ENCODE measurements around the gene KRT34. TPM values are rescaled to one million over a fixed set of nuclear protein-coding genes. Genes with fewer than 3 reads are reported as not detected.
A peak's percentile ranks its signal among the peaks of the same experiment; 100 is the strongest.
"Not testable (repeated sequence)": the region's sequence is repeated elsewhere in the genome, so short reads cannot be mapped to it uniquely, and the experiment has no call there.

The KRT34 gene
- total RNA-seq, 1 experiment from 2014 or later, result 0.08 TPM

- DNase-seq, result no peak
- H3K9me3 ChIP-seq (replicated peaks), result no peaks in the 10 kb centered on the region
- no peaks in the 10 kb centered on the region for H3K27me3 ChIP-seq
- H3K36me3 ChIP-seq, result no peaks in the 10 kb centered on the region
- H3K4me3 ChIP-seq, result no peak overlapping the region
- no peaks in the 10 kb centered on the region for H3K4me1 ChIP-seq
- H3K27ac ChIP-seq, result no peak overlapping the region
These were observed 21.7 kb downstream of the KRT34 start for GRCh38 chr17:41360296-41360995.

GRCh38 chr17:41354536-41354935, 27.6 kb downstream of the KRT34 start:
- Histone ChIP-seq H3K4me3 (no peak overlapping the region), H3K36me3 (no peaks in the 10 kb centered on the region), H3K27ac (no peak overlapping the region), H3K27me3 (no peaks in the 10 kb centered on the region), H3K9me3 (replicated peaks) (no peaks in the 10 kb centered on the region), H3K4me1 (no peaks in the 10 kb centered on the region)
- DNase-seq, result no peak

GRCh38 chr17:41352597-41353366, 29.3 kb downstream of the KRT34 start:
- Histone ChIP-seq H3K9me3 (replicated peaks) (no peaks in the 10 kb centered on the region), H3K27ac (no peak overlapping the region), H3K4me3 (no peak overlapping the region), H3K27me3 (no peaks in the 10 kb centered on the region), H3K36me3 (no peaks in the 10 kb centered on the region), H3K4me1 (no peaks in the 10 kb centered on the region)
- peak in 1 of 2 experiments; percentile 13 for DNase-seq

DNA sequence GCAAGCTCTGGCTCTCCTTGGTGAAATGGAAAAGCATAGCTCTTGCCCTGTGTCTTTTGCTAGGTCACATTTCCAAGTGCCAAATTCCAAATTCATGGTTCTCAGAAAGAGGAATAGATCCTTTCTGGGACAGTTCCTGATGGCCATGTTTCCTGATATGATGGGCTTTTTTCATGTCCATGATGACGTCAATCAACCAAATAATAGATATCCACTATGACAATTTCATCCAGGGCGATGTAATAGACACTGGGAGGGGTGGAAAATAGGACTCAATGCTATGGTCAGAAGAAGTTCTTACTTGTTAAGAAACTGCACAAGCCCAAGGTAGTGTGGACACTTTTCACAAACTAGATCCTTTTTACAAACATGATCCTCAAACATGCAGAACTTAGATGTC, 30.9 kb downstream of the KRT34 start:
- Histone ChIP-seq H3K36me3 (no peaks in the 10 kb centered on the region), H3K4me3 (no peak overlapping the region), H3K27me3 (no peaks in the 10 kb centered on the region), H3K4me1 (no peaks in the 10 kb centered on the region), H3K9me3 (replicated peaks) (no peaks in the 10 kb centered on the region), H3K27ac (no peak overlapping the region)
- DNase-seq, result no peak

DNA sequence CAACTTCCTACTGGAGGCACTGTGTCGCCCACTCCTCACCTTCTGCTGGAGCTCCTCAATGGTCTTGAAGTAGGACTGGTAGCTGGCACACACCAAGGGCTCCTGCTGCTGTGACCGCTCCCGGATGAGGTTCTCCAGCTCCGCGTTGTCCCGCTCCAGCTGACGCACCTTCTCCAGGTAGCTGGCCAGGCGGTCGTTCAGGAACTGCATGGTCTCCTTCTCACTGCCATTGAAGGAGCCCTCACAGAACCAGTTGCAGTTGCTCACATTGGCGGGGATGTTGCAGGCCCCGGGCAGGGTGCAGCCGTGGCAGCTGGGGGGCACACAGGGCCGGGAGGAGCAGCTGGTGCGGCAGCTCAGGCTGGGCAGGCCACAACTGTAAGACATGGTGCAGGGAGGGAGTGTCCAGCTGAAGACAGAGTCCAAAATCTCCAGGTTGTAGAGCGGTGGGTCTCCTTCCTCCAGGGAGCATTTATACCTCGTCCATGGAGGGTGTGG, 31.7 kb downstream of the KRT34 start, which contains the start of gene KRT33A:
KRT33A (minus strand) TSS at position 448 of the 498 bp plus-strand sequence; CDS start at position 387, 61 bp downstream.
- DNase-seq; H3K4me3 ChIP-seq; H3K36me3 ChIP-seq; H3K4me1 ChIP-seq; H3K27me3 ChIP-seq; H3K27ac ChIP-seq; H3K9me3 ChIP-seq (replicated peaks): not testable (repeated sequence)

GRCh38 chr17:41347869-41348760, 34.0 kb downstream of the KRT34 start:
- no peak for DNase-seq
- H3K27ac ChIP-seq, result no peak overlapping the region

GRCh38 chr17:41346421-41346820, 35.7 kb downstream of the KRT34 start:
- H3K36me3 ChIP-seq; H3K27ac ChIP-seq; DNase-seq; H3K4me1 ChIP-seq; H3K4me3 ChIP-seq; H3K9me3 ChIP-seq (replicated peaks); H3K27me3 ChIP-seq: not testable (repeated sequence)

More at GRCh38 chr17:41347869-41348760, 34.0 kb downstream of the KRT34 start:
- Histone ChIP-seq H3K9me3 (replicated peaks) (no peaks in the 10 kb centered on the region), H3K4me1 (no peaks in the 10 kb centered on the region), H3K27me3 (no peaks in the 10 kb centered on the region), H3K4me3 (no peak overlapping the region), H3K36me3 (no peaks in the 10 kb centered on the region)

- Histone ChIP-seq H3K27ac (no peak overlapping the region), H3K4me1 (no peaks in the 10 kb centered on the region), H3K9me3 (replicated peaks) (no peaks in the 10 kb centered on the region), H3K4me3 (no peak overlapping the region), H3K27me3 (no peaks in the 10 kb centered on the region), H3K36me3 (no peaks in the 10 kb centered on the region)
- DNase-seq, result no peak
These were observed 36.1 kb downstream of the KRT34 start for GRCh38 chr17:41345992-41346391.

GRCh38 chr17:41343029-41343428, 39.1 kb downstream of the KRT34 start:
- H3K4me3 ChIP-seq, result no peak overlapping the region
- H3K27me3 ChIP-seq, result no peaks in the 10 kb centered on the region
- no peaks in the 10 kb centered on the region for H3K9me3 ChIP-seq (replicated peaks)
- H3K27ac ChIP-seq, result no peak overlapping the region
- H3K36me3 ChIP-seq, result no peaks in the 10 kb centered on the region
- H3K4me1 ChIP-seq, result 0 out of 2 replicates have a peak, but pooled peaks cover 3% of the 10 kb centered on the region
- no peak for DNase-seq

DNA sequence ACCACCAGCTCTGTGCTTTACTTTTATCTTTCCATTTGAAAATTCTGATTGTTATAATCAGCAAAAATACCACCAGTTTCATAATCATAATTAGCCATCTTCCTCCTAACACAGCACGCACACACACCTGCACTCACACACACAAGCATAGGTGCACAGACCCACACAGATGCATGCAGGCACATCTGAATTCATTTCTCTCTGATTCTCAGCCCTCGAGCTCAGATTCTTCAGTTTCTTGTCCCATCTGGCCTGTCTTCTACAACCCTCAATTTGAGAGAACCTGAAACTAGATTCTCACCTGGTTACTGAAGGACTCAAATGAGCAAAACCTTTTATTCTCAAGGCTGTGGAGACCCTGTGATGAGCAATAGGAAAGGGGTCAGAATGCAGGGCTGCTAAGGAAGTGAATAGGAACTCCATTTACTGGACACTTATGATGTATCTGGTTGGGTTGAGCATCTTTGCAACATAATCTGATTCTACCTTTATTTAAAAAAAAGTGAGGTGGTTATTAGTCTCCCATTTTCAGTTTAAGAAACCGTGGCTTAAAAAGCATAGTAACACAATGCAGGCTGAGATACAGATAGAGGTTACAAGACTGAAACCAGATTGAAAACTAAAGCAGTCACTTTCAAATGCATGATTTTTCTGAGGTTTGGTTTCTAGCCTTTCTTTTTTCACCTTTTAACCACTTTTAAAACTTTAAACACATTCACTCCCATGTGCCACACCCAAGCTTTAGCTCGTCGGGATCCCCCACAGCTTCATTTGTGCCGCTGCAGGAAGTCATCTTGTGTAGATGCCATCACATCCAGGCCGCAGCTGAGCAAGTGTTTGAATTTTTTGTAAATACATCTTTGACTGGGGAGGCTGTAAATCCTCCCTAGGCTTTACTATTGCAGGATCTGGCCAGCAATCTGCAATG, 40.9 kb downstream of the KRT34 start:
- Histone ChIP-seq H3K4me3 (no peak overlapping the region), H3K27me3 (no peaks in the 10 kb centered on the region), H3K36me3 (no peaks in the 10 kb centered on the region)

GRCh38 chr17:41340494-41340893, 41.6 kb downstream of the KRT34 start:
- Histone ChIP-seq H3K4me3 (no peak overlapping the region), H3K9me3 (replicated peaks) (no peaks in the 10 kb centered on the region), H3K36me3 (no peaks in the 10 kb centered on the region), H3K27ac (no peak overlapping the region), H3K4me1 (0 out of 2 replicates have a peak, but pooled peaks cover 3% of the 10 kb centered on the region), H3K27me3 (no peaks in the 10 kb centered on the region)
- no peak for DNase-seq

More for the DNA sequence above, 40.9 kb downstream of the KRT34 start:
- DNase-seq, result no peak
- no peaks in the 10 kb centered on the region for H3K9me3 ChIP-seq (replicated peaks)
- no peak overlapping the region for H3K27ac ChIP-seq
- 0 out of 2 replicates have a peak, but pooled peaks cover 3% of the 10 kb centered on the region for H3K4me1 ChIP-seq

DNA sequence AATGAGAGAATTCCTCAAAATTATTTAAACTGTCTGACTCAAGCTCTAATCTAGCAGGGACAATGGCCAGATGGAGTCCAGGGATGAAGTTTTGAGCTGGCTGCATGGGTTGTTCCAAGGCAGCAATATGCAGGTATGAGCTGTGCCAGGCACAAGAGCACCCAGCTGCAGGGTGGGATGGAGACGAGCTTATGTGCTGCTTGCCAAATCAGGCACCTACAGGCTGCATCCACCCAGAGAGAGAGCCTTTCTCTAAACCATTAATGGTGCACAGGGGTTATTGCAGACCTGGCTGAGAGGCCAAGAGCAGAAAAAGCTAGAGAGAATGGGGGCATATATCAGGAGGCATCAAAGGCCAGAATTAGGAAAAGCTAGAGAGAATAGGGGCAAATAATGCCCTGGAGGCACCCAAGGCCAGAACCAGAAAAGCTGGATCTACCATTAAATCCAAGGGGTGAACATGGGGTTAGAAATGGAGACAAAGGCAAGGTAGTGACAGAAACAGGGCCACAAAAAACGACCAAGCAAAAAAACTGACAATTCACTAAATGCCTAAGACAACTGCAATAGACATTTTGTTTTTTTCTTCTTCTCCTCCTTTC, 42.4 kb downstream of the KRT34 start:
- Histone ChIP-seq H3K27ac (no peak overlapping the region), H3K4me1 (0 out of 2 replicates have a peak, but pooled peaks cover 3% of the 10 kb centered on the region), H3K9me3 (replicated peaks) (no peaks in the 10 kb centered on the region), H3K36me3 (no peaks in the 10 kb centered on the region), H3K4me3 (no peak overlapping the region), H3K27me3 (no peaks in the 10 kb centered on the region)
- no peak for DNase-seq

DNA sequence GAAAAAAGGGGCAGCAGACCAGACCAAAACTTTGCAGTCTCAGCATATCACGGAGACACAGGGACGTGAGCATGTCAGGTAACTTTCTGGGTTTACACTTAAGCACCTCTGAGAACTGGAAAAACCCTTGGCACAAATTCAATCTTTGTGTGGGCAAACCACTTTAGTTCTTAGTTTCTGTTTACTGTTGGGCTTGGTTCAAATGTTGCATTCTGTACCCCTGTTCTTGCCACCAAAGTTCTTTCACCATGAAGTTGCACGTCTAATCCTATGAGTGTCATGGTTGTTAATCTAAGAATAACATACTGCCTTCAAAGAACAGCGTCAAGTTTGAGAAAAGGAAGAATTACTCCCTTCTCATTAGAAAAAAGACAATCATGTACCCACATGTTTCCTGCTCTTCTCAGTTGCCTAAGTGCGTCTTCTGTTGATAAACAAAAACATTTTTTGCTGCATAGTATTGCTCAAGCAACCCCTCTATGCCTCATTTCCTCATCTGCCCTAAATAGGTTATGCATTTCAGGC, 43.1 kb downstream of the KRT34 start:
- Histone ChIP-seq H3K36me3 (no peaks in the 10 kb centered on the region), H3K4me3 (no peak overlapping the region)
- no peak for DNase-seq

More for the DNA sequence above, 43.1 kb downstream of the KRT34 start:
- Histone ChIP-seq H3K9me3 (replicated peaks) (no peaks in the 10 kb centered on the region), H3K4me1 (0 out of 2 replicates have a peak, but pooled peaks cover 3% of the 10 kb centered on the region), H3K27me3 (no peaks in the 10 kb centered on the region), H3K27ac (no peak overlapping the region)
